Measurements from ENCODE around the gene RAB11FIP4.

Gene RAB11FIP4

DNA sequence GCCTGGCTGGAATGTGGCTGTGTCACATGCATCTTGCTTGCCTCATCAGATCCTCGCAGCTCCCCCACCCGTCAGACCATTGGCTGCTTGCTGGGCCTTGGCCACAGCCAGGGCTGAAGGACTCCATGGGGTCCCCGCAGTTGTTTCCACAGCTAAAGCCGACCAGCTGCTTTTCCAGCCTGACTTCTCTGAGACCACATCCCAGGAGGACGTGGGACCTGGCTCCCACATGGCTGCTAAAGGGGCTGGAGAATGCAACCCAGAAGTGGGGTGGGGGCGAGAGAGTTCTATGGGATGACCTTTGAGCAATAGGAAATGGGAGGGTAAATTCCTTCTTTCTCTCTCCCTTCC is 193.8 kb downstream of the RAB11FIP4 start:
- H3K4me3 ChIP-seq (ENCODE audit: low read depth, low read length) = no peak overlapping the region
- TF ChIP-seq, protein P1, sequence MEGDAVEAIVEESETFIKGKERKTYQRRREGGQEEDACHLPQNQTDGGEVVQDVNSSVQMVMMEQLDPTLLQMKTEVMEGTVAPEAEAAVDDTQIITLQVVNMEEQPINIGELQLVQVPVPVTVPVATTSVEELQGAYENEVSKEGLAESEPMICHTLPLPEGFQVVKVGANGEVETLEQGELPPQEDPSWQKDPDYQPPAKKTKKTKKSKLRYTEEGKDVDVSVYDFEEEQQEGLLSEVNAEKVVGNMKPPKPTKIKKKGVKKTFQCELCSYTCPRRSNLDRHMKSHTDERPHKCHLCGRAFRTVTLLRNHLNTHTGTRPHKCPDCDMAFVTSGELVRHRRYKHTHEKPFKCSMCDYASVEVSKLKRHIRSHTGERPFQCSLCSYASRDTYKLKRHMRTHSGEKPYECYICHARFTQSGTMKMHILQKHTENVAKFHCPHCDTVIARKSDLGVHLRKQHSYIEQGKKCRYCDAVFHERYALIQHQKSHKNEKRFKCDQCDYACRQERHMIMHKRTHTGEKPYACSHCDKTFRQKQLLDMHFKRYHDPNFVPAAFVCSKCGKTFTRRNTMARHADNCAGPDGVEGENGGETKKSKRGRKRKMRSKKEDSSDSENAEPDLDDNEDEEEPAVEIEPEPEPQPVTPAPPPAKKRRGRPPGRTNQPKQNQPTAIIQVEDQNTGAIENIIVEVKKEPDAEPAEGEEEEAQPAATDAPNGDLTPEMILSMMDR (IDR thresholded peaks at IDR 0.05; ENCODE audit: borderline replicate concordance, insufficient read depth, low read depth, low read length) = no peak

DNA sequence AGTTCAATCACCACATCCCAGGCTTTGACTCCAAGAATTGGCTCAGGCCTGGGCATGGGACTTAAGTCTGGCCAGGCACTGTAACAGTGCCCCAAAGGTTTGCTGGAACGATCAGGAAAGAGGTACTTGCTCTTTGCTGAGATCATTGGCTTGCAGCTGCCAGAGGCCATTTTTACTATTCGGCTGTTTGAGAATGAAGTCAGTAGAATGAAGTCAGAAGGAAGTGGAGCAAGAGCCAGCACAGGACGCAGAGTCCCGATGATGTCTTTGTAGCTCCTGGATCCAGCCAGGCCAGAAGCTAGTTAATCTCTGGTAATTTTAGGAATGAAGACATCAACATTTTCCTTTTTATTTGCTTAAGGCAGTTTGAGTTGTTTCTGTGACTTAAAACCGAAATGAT is 195.5 kb downstream of the RAB11FIP4 start:
- H3K4me3 ChIP-seq (ENCODE audit: low read depth, low read length) = no peak overlapping the region
- TF ChIP-seq, protein P1 (IDR thresholded peaks at IDR 0.05; ENCODE audit: borderline replicate concordance, insufficient read depth, low read depth, low read length) = no peak

DNA sequence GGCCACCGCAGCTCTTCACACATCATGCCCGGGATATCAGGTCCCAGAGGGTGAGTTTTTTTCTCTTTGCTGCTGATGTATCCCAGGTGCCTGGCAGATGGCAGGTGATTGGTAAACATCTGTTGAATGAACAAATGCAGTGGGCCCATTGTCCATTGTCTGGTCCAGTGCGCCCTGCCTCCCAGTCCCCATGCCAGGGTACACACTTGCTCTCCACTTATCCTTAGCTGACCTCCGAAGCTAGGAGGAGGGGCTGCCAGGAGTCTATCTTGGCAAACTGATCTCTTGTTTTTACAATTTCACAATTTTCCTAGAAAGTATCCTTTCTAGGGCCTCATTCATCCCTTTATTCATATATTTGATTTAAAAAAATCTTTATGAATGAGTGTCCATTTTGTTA is 196.0 kb downstream of the RAB11FIP4 start:
- TF ChIP-seq, protein P1 (IDR thresholded peaks at IDR 0.05; ENCODE audit: borderline replicate concordance, insufficient read depth, low read depth, low read length) = no peak
- no peak overlapping the region for H3K4me3 ChIP-seq (ENCODE audit: low read depth, low read length)

Data from GM12875 (cell line).